Astrocyte of the spinal cord (primary cell): ENCODE data around the gene RYR1.
"Not testable (repeated sequence)": the region's sequence is repeated elsewhere in the genome, so short reads cannot be mapped to it uniquely, and the experiment has no call there.

Experiments
- DNase-seq: peaks from one replicate; pipeline ENCODE4 v3.0.0; 2011; ENCODE audit warnings: low read depth, low spot score
- H3K4me3 ChIP-seq: 2 replicates; pipeline ENCODE4 v1.5.1; 2011; ENCODE audit warnings: low read depth, mild to moderate bottlenecking, low read length, moderate library complexity
- CTCF ChIP-seq: IDR thresholded peaks from 2 replicates; pipeline ENCODE4 v1.5.1; 2012; ENCODE audit warnings: low read depth, mild to moderate bottlenecking, low read length, inconsistent platforms
- in situ Hi-C: cut with HindIII; loops from 2 replicates; pipeline ENCODE4 v1.10.0; 2017; ENCODE audit warnings: low sequenced_read_pairs

RYR1 gene

DNA sequence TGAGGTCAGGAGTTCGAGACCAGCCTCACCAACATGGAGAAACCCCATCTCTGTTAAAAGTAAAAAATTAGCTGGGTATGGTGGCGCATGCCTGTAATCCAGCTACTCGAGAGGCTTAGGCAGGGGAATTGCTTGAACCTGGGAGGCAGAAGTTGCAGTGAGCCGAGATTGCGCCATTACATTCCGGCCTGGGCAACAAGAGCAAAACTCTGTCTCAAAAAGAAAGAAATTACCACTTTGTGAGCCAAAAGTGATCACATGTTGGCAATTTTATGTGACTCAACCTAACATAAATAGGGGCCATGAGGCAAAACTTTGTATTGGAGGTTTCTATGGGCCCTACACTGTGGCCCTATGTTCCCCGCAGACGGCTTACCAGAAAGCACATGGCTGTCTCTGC, 112.1 kb downstream of the RYR1 start:
- DNase-seq, result no peak
- no peak overlapping the region for H3K4me3 ChIP-seq
- in situ Hi-C loops, result no loop called here
- no peak for TF ChIP-seq CTCF

DNA sequence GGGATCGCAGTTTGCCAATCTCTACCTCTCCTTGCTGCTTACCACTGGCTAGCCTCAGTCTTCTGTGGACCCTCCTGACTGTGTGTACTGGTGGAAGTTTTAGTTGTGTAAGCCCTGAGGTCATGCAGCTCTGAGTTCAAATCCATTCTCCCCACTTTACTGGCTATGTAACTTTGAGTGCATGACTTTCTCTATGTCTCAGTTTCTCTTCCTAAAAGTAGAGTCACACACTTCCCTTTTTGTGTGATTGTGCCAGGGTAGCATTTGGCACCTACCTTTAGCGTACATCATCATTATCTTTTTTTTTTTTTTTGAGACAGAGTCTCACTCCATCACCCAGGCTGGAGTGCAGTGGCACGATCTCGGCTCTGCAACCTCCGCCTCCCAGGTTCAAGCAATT, 113.9 kb downstream of the RYR1 start:
- in situ Hi-C loops, result no loop called here
- no peak for DNase-seq
- no peak for TF ChIP-seq CTCF

DNA sequence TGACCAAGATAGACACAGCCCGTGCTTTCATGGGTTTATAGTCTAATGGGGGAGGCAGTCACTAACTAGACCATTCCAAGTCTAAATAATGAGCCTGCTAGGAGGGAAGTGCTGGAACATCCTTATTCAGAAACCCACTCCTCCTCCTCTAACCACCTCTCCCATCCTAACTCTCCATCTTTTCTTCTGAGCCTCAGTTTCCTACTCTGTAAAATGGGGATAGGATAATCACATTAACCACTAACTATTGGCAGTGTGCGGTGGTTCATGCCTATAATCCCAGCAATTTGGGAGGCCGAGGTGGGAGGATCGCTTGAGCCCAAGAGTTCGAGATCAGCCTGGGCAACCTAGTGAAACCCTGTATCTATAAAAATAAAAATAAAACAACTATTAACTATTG, 115.6 kb downstream of the RYR1 start:
- DNase-seq, result no peak
- H3K4me3 ChIP-seq, result no peak overlapping the region
- no peak for TF ChIP-seq CTCF
- in situ Hi-C loops, result no loop called here

More for the DNA sequence above, 113.9 kb downstream of the RYR1 start:
- H3K4me3 ChIP-seq, result no peak overlapping the region

- DNase-seq, result no peak
- TF ChIP-seq CTCF, result no peak
- H3K4me3 ChIP-seq, result no peak overlapping the region
- in situ Hi-C loops, result no loop called here
These were observed 116.5 kb downstream of the RYR1 start for GRCh38 chr19:38549942-38550341.

DNA sequence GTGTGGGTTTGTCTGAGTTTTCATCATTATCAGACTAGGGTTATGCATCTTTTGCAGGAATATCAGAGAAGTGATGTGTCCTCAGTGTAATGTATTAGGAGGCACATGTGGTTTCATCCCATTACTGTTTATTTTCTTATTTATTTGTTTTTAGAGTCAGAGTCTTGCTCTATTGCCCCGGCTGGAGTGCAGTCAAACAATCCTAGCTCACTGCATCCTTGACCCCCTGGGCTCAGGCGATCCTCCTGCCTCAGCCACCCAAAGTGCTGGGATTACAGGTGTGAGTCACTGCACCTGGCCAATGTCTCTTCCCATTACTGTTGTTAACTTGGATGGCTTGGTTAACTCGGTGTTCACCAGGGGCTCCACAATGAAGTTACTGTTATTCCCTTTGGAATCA, 116.9 kb downstream of the RYR1 start:
- no peak for TF ChIP-seq CTCF
- in situ Hi-C loops, result no loop called here
- no peak for DNase-seq

GRCh38 chr19:38551450-38551813, 117.9 kb downstream of the RYR1 start:
- no peak for DNase-seq
- in situ Hi-C loops, result no loop called here
- no peak overlapping the region for H3K4me3 ChIP-seq
- TF ChIP-seq CTCF, result no peak

More for the DNA sequence above, 116.9 kb downstream of the RYR1 start:
- H3K4me3 ChIP-seq, result no peak overlapping the region

DNA sequence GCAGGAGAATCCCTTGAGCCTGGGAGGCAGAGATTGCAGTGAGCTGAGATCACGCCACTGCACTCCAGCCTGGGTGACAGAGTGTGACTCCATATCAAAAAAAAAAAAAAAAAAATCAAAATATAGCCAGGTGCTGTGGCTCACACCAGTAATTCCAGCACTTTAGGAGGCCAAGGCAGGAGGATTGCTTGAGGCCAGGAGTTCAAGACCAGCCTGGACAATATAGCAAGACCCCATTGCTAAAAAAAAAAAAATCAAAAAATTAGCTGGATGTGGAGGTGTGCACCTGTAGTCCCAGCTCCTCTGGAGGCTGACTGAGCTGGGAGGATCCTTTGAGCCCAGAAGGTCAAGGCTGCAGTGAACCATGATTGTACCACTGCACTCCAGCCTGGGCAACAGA, 119.7 kb downstream of the RYR1 start:
- H3K4me3 ChIP-seq, DNase-seq, in situ Hi-C loops: not testable (repeated sequence)
